Transverse colon (tissue), 4 donors: Measurements from ENCODE around the gene TMSB10. TPM values are rescaled to one million over a fixed set of nuclear protein-coding genes. Genes with fewer than 3 reads are reported as not detected.

Source experiments
- DNase-seq: peaks from one replicate; pipeline ENCODE4 v3.0.0-alpha.2; 2019
- H3K27ac ChIP-seq, 4 donors: fragments of 200-600 bp; sonication (generic); 2 replicates each; pipeline ENCODE4 v1.5.1; 2016 to 2018; ENCODE audit warnings: inconsistent platforms in 4 of 4
- H3K27me3 ChIP-seq: fragments of 200-600 bp; sonication (generic); 2 replicates; pipeline ENCODE4 v1.5.1; 2017; ENCODE audit warnings: inconsistent platforms
- H3K36me3 ChIP-seq, 4 donors: fragments of 200-600 bp; sonication (generic); 2 replicates each; pipeline ENCODE4 v1.5.1; 2017 to 2019; ENCODE audit warnings: inconsistent platforms in 4 of 4
- H3K4me1 ChIP-seq, 4 donors: fragments of 200-600 bp; sonication (generic); 2 replicates each; pipeline ENCODE4 v1.5.1; 2017 to 2020; ENCODE audit warnings: inconsistent platforms in 4 of 4
- H3K4me3 ChIP-seq, 4 donors: fragments of 200-600 bp; sonication (generic); 1 replicate in 1 of 4; 2 replicates in 3 of 4; pipeline versions ENCODE4 v1.5.1 to v1.6.1; 2017 to 2019; ENCODE audit warnings: inconsistent platforms in 4 of 4
- H3K9me3 ChIP-seq, 2 donors: fragments of 200-600 bp; sonication (generic); 2 replicates each; pipeline ENCODE4 v1.5.1; 2017 to 2019; ENCODE audit warnings: inconsistent platforms in 2 of 2
- EP300 ChIP-seq: sonication (generic); formaldehyde crosslinking; IDR thresholded peaks from one replicate; pipeline ENCODE4 v1.6.1; 2017; ENCODE audit warnings: antibody characterized with exemption, low read depth
- POLR2A ChIP-seq: fragments of 450-650 bp; IDR thresholded peaks from one replicate; pipeline ENCODE4 v1.6.1; 2016; ENCODE audit warnings: antibody characterized with exemption, mild to moderate bottlenecking, moderate library complexity
- POLR2AphosphoS5 ChIP-seq, 3 donors: sonication (generic); formaldehyde crosslinking; IDR thresholded peaks; one replicate each; pipeline ENCODE4 v1.6.1; 2016; ENCODE audit warnings: antibody characterized with exemption in 3 of 3
- whole genome bisulfite sequencing, 2 donors: methylation state at CpG; one replicate each; pipeline ENCODE4 v1.1.5; 2018; ENCODE audit warnings: low coverage in 1 of 2; 5-methylcytosine and 5-hydroxymethylcytosine counted together
- in situ Hi-C, 4 donors: fragments of 200-750 bp; cut with MboI; loops; one replicate each; pipeline versions ENCODE4 v1.15.0 to v1.15.1; 2017; ENCODE audit warnings: low sequenced_read_pairs in 3 of 4, low pct_ligation_motif_present in 1 of 4, low pct_unique_long_range_greater_than_20kb in 1 of 4
- intact Hi-C: fragments of 100-400 bp; cut with DNase I; formaldehyde crosslinking; loops from one replicate; pipeline ENCODE4 v1.15.1; 2023; ENCODE audit warnings: low total_unique reads
- total RNA-seq, 4 donors: library from RNA; depleted of rRNA; stranded (reverse); fragments of >200 nt; gene quantifications; one replicate each; pipeline ENCODE4 v1.1.0, GENCODE V29; 2016
- TF ChIP-seq, protein P1 (sequence below), 5 experiments: fragments of 200-600 bp in 3 of 5; fragments of 450-650 bp in 2 of 5; sonication (generic) in 3 of 5; IDR thresholded peaks; 1 replicate in 2 of 5; 2 replicates in 3 of 5; pipeline ENCODE4 v1.5.1; 2016 to 2017; ENCODE audit warnings: antibody characterized with exemption in 5 of 5, inconsistent platforms in 3 of 5, mild to moderate bottlenecking in 2 of 5, moderate library complexity in 1 of 5

TMSB10 gene
- total RNA-seq, 4 donors from 2014 or later: 1,619 to 4,787 (median 3,693) TPM

DNA sequence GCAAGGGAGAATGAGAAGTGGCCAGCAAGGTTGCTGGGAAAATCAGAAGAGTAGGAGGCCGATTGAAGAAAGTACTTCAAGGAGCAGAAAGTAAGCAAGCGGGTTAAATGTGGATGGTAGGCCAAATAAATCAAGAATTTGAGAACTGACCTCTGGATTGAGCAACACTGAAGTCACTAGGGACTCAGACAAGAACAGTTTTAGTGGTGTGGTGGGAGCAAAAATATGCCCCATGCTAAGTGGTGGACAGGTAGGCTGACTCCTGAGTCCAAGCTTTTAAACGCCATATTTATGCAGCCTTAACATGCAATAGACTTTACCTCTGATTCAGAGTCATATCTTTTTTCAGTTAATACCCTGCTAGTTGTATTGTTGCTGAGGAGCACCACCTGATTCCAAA, 29.1 kb upstream of the TMSB10 start:
- DNase-seq: no peak
- in situ Hi-C loops (loop anchor here in 1 of 4 donors (10.0 kb wide), 1 partner anchor 382 kb away; no protein-coding TSS in a partner anchor), intact Hi-C loops (no loop called here)
- TF ChIP-seq POLR2A (no peak), POLR2AphosphoS5 (IDR thresholded peaks at IDR 0.05) (no peak), EP300 (no peak)
- TF ChIP-seq, protein P1, sequence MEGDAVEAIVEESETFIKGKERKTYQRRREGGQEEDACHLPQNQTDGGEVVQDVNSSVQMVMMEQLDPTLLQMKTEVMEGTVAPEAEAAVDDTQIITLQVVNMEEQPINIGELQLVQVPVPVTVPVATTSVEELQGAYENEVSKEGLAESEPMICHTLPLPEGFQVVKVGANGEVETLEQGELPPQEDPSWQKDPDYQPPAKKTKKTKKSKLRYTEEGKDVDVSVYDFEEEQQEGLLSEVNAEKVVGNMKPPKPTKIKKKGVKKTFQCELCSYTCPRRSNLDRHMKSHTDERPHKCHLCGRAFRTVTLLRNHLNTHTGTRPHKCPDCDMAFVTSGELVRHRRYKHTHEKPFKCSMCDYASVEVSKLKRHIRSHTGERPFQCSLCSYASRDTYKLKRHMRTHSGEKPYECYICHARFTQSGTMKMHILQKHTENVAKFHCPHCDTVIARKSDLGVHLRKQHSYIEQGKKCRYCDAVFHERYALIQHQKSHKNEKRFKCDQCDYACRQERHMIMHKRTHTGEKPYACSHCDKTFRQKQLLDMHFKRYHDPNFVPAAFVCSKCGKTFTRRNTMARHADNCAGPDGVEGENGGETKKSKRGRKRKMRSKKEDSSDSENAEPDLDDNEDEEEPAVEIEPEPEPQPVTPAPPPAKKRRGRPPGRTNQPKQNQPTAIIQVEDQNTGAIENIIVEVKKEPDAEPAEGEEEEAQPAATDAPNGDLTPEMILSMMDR (IDR thresholded peaks at IDR 0.05): no peak
- Histone ChIP-seq H3K4me3 (no peak overlapping the region), H3K9me3 (no peaks in the 10 kb centered on the region), H3K4me1 (peaks cover 0 to 14% (median 6%) of the 10 kb centered on the region in 4 donors), H3K27me3 (peaks cover 12% of the 10 kb centered on the region), H3K27ac (no peak overlapping the region), H3K36me3 (no peaks in the 10 kb centered on the region)
- WGBS, 2 donors: 91 to 92% methylated on average over 2 to 3 of the region's 3 CpGs

DNA sequence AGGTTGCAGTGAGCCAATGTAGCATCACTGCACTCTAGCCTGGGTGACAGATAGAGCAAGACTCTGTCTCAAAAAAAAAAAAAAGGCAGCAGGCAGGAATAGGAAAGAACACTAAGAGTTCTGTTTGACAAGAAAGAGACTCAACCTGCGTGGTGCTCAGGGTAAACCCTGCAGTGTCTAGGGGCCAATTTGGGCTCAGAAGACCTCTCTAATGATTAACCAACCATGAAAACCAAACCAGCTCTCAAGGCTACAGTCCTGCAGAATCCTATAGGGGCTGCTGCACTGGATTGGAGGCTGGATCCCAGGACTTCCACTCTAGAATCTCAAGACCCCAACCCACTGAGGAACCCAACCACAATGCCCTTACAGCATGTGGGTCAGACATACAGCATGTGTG, 27.0 kb upstream of the TMSB10 start:
- Histone ChIP-seq H3K27me3 (peaks cover 15% of the 10 kb centered on the region), H3K27ac (peak overlapping the region in 3 of 4 donors; percentile 86 to 92 (median 87)), H3K4me1 (peaks cover 0 to 25% (median 14%) of the 10 kb centered on the region in 4 donors), H3K9me3 (no peaks in the 10 kb centered on the region), H3K4me3 (peak overlapping the region in 2 of 4 donors; percentile 73 to 75), H3K36me3 (no peaks in the 10 kb centered on the region)
- no peak for DNase-seq
- TF ChIP-seq, protein P1 (IDR thresholded peaks at IDR 0.05): no peak
- TF ChIP-seq POLR2A: no peak
- no peak for TF ChIP-seq EP300
- TF ChIP-seq POLR2AphosphoS5 (IDR thresholded peaks at IDR 0.05): no peak
- WGBS, 2 donors: 28 to 44% methylated on average over 1 of the region's 1 CpG
- in situ Hi-C loops: loop anchor here in 1 of 4 donors (10.0 kb wide), 1 partner anchor 384 kb away; no protein-coding TSS in a partner anchor
- intact Hi-C loops: no loop called here

DNA sequence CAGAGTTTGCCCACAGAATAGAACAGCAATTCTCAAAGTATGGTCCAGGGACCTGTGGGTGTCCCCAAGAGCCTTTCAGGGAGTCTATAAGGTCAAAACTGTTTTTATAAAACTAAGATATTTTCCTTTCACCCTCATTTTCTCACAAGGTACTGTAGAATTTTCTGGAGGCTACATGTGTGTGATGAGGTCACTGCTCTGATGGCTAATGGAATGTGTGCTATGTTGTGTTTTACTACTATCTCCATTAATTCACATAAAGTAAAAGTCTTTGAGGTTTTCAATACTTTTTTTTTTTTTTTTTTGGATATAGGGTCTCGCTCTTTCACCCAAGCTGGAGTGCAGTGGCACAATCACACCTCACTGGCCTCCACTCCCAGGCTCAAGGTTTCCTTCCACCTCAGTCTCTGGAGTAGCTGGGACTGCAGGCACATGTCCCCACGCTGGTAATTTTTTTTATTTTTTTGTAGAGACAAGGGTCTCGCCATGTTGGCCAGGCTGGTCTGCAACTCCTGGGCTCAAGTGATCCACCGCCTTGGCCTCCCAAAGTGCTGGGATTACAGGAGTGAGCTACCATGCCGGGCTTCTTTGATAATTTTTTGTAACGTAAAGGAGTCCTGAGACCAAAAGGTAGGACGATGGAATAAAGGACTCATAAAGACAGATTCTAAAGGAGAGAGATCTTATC, 26.4 kb upstream of the TMSB10 start:
- TF ChIP-seq POLR2AphosphoS5 (IDR thresholded peaks at IDR 0.05): no peak
- no peak for TF ChIP-seq POLR2A
- TF ChIP-seq EP300: no peak
- TF ChIP-seq, protein P1 (IDR thresholded peaks at IDR 0.05): no peak
- H3K4me3 ChIP-seq: peak overlapping the region in 3 of 4 donors; percentile 57 to 75 (median 73)
- peaks cover 15% of the 10 kb centered on the region for H3K27me3 ChIP-seq
- DNase-seq: no peak
- no peaks in the 10 kb centered on the region for H3K36me3 ChIP-seq
- intact Hi-C loops: no loop called here
- H3K4me1 ChIP-seq: peaks cover 0 to 25% (median 14%) of the 10 kb centered on the region in 4 donors
- in situ Hi-C loops: loop anchor here in 1 of 4 donors (10.0 kb wide), 1 partner anchor 384 kb away; no protein-coding TSS in a partner anchor
- 49 to 60% methylated on average over 1 to 7 of the region's 7 CpGs for WGBS, 2 donors
- H3K9me3 ChIP-seq: no peaks in the 10 kb centered on the region
- peak overlapping the region; percentile 76 to 92 (median 86) for H3K27ac ChIP-seq

DNA sequence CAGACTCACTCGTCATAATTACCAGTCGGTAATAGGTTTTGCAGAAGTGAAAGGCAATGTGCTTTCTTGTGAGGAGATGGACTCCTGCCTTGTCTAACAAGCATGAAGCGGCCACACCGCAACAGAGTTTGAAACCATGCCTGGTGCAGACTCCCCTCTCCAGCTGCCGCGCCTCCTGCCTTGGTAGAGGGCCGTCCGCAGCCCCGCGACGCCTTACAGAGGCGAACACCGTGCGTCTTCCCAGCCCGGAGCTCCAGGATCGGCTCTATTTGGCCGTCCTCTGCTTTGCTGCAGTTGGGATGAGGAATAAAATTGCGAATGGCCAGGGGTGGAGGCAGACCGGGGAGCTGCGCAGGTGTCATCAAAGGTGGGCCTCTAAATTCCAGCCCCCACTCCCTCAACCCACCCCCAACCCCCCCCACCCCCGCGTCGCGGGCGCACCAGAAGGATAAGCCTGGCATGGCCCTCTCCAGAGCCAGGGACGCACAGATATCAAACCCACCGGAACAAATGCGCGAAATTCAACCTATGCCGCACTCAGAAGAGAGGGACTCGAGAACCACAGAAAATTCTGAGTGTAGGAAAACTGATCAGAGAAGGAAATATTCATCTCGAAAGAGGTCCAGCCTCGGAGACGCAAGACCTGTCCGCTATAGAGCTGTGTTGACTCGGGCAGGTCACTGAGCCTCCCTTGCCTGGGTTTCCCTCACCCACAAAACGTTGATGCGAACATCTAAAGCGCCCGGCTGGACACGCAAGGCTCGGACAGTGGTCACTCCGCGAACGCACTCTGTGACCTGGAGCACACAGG, 25.7 kb upstream of the TMSB10 start:
- intact Hi-C loops: loop anchor here (2.0 kb wide), 1 partner anchor 47 kb away; no protein-coding TSS in a partner anchor
- in situ Hi-C loops: loop anchor here in 1 of 4 donors (10.0 kb wide), 1 partner anchor 385 kb away; no protein-coding TSS in a partner anchor
- Histone ChIP-seq H3K4me1 (peaks cover 0 to 25% (median 14%) of the 10 kb centered on the region in 4 donors), H3K4me3 (peak overlapping the region; percentile 45 to 75 (median 65)), H3K36me3 (no peaks in the 10 kb centered on the region), H3K27ac (peak overlapping the region; percentile 76 to 92 (median 86)), H3K27me3 (peaks cover 15% of the 10 kb centered on the region), H3K9me3 (no peaks in the 10 kb centered on the region)
- peak; percentile 46 for DNase-seq
- 3 to 7% methylated on average over 7 to 43 of the region's 45 CpGs for WGBS, 2 donors
- TF ChIP-seq EP300: no peak
- TF ChIP-seq, protein P1 (IDR thresholded peaks at IDR 0.05): no peak
- TF ChIP-seq POLR2A: no peak
